NCI-H1930 (cell line): ENCODE measurements around the gene CEP44.
A peak's percentile ranks its signal among the peaks of the same experiment; 100 is the strongest.
"Not testable (repeated sequence)": the region's sequence is repeated elsewhere in the genome, so short reads cannot be mapped to it uniquely, and the experiment has no call there.

ENCODE experiments used
- DNase-seq, 2 experiments: peaks; one replicate each; lab custom pipeline; 2025; lab: John Stamatoyannopoulos, UW

CEP44 gene

GRCh38 chr4:174278467-174278866, 5.2 kb upstream of the CEP44 start:
- peak; percentile 9 to 41 for DNase-seq

- DNase-seq, result no peak
These were observed 4.1 kb upstream of the CEP44 start for GRCh38 chr4:174279433-174280155.

- DNase-seq, result no peak
These were observed 2.5 kb upstream of the CEP44 start for GRCh38 chr4:174281182-174281737.

- no peak for DNase-seq
These were observed 1.8 kb upstream of the CEP44 start for GRCh38 chr4:174281901-174282300.

GRCh38 chr4:174282836-174283506, 740 bp upstream of the CEP44 start:
- peak; percentile 71 to 75 for DNase-seq

- DNase-seq, result no peak
These were observed 776 bp downstream of the CEP44 start for GRCh38 chr4:174284487-174284886.

DNA sequence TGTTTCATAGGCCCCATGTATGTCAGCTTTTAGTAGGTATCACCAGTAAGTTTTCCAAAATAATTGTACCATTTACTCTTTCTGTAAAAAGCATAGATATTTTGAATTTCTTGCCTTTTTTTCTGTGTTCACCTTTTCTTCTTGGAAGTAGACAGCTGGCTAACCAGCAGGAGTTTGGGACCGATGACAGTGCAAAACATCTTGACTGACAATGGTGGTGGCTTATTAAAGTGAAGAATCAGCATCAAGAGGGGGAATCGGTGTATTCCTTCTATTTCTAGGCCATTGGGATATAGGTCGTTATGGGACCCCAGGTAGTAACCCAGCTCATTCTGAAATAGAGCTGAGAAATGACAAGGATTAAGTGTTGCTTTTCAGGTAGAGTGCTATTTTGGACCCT, 3.2 kb downstream of the CEP44 start:
- no peak for DNase-seq

GRCh38 chr4:174292473-174292872, 8.8 kb downstream of the CEP44 start:
- DNase-seq, result no peak

GRCh38 chr4:174294641-174295040, 10.9 kb downstream of the CEP44 start:
- not testable (repeated sequence) for DNase-seq

- DNase-seq, result not testable (repeated sequence)
These were observed 11.4 kb downstream of the CEP44 start for GRCh38 chr4:174295142-174295541.

DNA sequence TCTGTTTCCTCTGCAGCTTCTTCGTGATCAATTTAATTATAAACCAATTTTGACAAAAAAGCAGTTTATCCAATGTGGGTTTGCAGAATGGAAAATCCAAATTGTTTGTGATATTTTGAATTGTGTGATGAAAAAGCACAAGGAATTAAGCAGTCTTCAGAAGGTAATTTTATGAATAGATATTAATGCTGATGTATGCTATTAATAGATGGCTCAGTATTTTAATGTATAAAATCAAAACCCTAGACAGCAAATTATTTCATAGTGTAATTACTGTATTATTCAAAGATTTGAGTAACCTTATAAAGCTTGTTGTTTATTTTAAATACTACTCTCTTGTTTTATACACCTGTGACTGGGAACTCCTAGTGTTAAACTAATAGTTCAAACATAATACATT, 20.0 kb downstream of the CEP44 start:
- DNase-seq, result no peak

- DNase-seq, result no peak
These were observed 21.0 kb downstream of the CEP44 start for GRCh38 chr4:174304664-174305063.

- no peak for DNase-seq
These were observed 22.2 kb downstream of the CEP44 start for GRCh38 chr4:174305961-174306360.

DNA sequence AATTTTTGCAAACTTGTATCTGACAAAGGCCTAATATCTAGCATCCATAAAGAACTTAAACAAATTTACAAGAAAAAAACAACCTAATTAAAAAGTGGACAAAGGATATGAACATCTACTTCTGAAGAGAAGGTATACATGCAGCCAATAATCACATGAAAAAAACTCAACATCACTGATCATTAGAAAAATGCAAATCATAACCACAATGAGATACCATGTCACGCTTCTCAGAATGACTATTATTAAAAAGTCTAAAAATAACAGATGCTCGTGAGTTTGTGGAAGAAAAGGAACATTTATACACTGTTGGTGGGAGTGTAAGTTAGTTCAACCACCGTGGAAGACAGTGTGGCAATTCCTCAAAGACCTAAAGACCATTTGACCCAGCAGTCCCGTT, 24.0 kb downstream of the CEP44 start:
- no peak for DNase-seq

GRCh38 chr4:174312993-174313392, 29.3 kb downstream of the CEP44 start:
- no peak for DNase-seq

- DNase-seq, result no peak
These were observed 30.6 kb downstream of the CEP44 start for GRCh38 chr4:174314274-174314673.

DNA sequence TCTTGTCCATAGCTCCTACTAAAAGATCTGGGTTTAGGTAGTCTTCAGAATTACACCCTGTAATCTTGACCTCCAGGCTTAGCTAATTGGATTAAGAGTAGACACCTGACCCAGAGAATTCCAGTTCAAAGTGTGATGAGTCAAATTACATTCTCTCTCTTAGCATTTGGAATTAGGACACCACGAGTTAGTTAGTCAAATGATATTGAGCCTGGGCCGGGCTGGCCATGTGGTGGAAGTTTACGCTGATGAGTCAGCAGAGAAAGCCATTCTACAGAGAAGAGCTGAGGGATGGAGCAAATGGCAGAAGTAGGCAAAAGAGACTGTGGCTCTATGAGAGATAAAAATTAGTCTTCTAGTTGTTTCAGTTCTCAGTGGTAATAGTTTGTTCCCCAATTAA, 31.1 kb downstream of the CEP44 start:
- DNase-seq, result no peak

GRCh38 chr4:174316546-174316945, 32.8 kb downstream of the CEP44 start:
- DNase-seq, result no peak

DNA sequence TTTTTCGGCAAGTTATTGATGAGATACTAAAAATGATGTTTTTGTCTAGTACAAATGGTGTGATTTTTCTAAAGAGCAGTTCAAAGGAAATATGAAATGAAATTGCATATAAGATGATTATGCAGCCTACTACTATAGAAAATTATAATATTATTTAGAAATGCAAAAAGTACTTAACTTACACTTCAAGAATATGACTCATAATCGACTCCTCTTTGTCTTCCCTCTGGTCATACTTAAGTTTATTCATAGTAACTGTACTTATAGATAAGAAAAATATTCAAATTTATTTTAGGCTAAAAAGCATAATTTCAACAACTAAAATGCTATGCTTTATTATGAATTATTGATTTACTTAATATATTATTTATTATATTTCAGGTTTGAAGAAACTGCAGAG, 33.2 kb downstream of the CEP44 start:
- DNase-seq, result no peak

DNA sequence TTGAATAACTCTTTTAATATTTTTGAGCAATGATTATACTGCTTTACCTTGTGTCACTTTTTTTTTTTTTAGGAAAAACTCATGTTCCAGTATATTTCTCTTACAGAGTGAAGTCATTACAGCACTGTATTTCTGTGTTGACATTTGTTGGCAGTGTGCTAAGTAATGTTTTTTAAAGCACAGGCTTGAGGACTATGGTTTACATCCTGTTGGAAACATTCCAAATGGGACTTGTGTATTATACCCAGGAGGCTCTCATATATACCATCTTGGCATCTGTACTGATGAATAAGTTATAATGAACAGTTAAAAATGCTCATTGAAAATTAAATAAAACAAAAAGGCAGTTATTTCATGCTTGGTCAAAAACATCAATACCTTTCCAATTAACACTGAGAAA, 33.8 kb downstream of the CEP44 start:
- DNase-seq, result no peak

- DNase-seq, result peak in 1 of 2 experiments; percentile 16
These were observed 35.4 kb downstream of the CEP44 start for GRCh38 chr4:174318829-174319764.

DNA sequence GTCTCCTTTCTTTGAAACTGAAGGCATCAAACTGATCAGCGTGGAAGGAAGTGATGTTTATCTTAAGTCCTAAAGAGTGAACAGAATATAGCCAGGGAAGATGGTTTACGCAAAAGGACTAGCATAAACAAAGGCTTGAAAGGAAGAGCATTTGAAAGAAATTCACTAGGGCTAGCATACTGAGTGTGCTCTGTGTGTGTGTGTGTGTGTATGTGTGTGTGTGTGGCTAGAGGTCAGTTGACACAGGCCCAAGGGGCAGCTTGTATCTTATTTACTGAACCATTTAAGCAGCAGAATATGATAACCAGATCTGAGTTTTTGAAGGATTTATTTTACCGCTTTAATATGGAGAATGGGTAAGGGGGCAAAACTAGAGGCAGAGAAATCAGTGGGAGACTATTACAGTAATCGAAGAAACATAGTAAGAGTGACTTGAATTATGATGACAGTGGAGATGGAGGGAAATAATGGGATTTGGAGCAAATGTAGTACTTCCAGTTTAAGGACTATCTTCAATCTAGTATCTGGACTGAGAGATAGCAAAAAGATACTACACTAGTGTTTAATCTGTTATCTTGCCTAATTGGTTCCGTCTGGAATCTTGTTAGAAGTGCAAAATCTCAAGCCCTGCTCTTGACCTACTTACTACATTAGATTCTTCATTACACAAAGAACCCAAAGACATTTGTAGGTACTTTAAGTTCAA, 36.9 kb downstream of the CEP44 start:
- DNase-seq, result no peak
